IPS DF 19.7 (cell line): Measurements from ENCODE around the gene PRELID2.
"Not testable (repeated sequence)": the region's sequence is repeated elsewhere in the genome, so short reads cannot be mapped to it uniquely, and the experiment has no call there.

ENCODE experiments used
- DNase-seq: peaks from one replicate; pipeline ENCODE4 v3.0.0-alpha.2; 2013; ENCODE audit warnings: low read depth, low spot score

The PRELID2 gene

GRCh38 chr5:145840458-145841132 lies 5.5 kb upstream of the PRELID2 start:
- DNase-seq = no peak

GRCh38 chr5:145838276-145838675 lies 3.1 kb upstream of the PRELID2 start:
- DNase-seq = no peak

DNA sequence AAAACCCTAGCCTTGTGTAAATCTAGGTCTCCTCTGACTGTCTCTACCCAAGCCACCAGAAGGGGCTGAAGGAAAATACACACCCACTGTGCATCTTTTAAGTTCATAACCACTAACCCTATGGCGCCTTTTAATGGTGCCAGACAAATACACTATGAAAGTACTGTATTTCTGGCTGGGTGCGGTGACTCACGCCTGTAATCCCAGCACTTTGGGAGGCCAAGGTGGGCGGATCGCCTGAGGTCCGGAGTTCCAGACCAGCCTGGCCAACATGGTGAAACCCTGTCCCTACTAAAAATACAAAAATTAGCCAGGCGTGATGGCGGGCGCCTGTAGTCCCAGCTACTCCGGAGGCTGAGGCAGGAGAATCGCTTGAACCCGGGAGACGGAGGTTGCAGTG lies 1.1 kb upstream of the PRELID2 start:
- DNase-seq = not testable (repeated sequence)

DNA sequence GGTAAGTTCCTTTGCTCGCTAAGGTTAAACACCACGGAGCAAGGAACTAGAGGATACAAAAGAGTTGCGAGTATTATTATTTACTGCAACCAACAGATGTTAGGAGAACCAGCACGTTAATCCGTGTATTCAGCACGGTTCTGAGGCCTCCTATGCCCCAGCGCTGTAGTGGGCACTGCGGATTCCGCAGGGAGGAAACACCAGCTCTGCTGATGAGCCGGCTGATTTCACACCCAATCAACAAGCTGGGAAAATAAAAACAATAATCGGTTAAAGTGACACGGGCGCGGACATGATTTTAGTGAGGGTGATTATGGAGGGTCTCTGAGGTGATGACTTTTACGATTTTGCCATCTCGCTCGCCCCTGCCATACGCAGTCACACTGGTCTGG lies 702 bp upstream of the PRELID2 start:
- DNase-seq = no peak

GRCh38 chr5:145834554-145834916 lies 607 bp downstream of the PRELID2 start:
- no peak for DNase-seq

DNA sequence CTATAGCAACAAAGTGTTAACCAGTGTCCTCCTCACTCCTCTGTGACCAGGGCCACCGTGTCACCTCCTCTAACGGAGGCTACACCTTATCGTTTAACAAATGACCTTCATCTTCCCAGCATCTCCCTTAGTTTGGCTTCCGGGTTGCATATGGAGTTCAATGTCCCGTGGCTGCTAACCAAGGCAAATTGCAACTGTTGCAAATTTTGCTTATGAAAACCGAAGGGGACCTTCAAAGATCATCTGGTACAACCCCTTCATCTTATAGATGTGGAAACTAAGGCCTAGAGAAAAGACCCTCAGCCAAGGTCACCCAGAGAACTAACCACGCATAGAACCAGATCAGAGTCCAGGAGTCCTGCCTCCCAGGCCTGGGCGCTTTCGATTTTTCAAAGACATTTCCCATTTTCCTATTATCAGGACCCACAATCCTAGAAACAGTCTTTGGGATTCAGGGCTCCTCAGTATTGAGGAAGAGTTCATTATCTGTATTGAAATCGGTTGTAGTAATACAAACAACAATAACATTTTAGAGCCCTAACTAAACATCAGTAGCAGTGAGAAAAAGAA lies 1.4 kb downstream of the PRELID2 start:
- DNase-seq = no peak

- no peak for DNase-seq
Measured at GRCh38 chr5:145830594-145830993, 4.5 kb downstream of the PRELID2 start.

DNA sequence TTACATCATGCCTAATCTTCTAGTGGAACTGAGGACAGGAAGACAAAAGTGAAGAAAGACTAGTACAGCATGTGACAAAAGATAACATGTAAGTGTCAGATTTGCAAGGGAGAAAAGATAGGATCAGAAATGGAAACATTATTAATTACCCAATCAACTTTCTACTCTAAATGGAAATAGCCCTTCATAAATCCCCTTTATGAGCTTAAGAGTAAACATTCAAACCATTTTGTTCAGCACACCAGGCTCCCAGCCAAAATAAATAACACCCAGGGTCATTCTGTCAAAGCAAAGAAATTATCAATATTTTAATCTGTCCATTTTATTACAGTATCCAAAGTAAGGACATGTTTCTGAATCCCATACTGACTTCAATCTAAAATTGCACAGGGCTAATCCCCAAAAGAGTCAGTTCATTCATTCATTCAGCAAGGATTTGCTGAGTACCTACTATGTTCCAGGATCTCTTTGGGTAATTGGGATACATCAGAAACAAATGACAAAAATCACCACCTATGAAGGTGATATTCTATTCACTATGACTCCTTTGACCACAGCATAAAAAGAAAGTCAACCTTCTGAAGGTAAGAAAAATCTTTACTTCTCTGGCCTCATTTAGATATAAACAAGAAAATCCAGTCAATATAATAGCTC lies 5.3 kb downstream of the PRELID2 start:
- DNase-seq = no peak

DNA sequence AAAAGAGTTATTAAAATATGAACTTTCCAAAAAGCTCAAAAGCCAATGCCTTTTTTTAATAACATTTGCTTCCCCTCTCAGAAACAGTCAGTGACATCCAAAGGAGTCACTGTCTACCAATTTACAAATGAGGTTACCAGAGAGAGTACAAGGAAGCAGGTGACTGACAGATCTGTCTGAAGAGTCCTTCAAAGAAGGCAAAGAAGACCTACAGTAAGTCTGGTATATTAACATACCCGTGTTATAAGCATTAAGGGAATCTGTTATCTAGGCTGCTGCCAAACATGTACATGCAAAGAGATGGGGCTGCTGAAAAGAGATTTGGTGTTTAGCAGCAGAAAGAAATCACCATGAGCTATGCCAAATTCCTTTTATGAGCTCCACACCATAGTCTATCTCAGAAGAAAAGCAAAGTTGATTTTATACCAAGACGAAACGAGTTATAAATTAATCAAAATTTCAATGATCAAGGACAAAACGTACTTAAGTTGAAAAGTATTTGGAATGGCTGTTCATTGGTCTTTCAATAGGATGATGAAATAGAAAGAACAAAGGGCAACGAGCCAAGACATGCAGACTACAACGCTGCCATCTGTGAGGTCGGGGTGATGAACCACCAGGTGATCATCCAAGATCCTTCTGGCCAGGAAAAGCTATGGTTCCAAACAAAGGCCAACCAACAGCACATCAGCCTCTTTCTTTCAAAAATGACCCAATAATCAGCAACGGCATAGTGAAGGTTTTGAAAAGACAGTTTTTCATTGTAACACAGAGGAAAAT lies 8.1 kb downstream of the PRELID2 start:
- no peak for DNase-seq

GRCh38 chr5:145825751-145826180 lies 9.4 kb downstream of the PRELID2 start:
- DNase-seq = no peak

DNA sequence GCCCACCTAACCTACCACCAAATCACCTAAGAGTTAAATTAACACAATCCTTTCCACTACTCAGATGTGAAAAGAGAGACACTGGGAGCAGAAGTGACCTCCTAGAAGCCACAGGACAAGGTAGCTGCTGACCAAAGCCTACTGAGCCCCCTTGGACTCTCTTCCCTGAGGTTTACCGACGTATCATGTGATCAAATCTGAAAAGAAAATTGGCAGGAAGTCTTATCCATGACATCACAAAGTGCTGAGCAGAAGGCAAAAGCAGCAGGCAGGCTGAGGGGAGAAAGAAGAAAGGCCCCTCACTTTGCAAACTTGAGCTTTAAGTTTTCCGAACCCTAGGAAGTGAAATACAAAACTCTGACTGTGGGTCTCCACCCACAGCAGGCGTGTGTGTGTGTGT lies 11.1 kb downstream of the PRELID2 start:
- DNase-seq = no peak

DNA sequence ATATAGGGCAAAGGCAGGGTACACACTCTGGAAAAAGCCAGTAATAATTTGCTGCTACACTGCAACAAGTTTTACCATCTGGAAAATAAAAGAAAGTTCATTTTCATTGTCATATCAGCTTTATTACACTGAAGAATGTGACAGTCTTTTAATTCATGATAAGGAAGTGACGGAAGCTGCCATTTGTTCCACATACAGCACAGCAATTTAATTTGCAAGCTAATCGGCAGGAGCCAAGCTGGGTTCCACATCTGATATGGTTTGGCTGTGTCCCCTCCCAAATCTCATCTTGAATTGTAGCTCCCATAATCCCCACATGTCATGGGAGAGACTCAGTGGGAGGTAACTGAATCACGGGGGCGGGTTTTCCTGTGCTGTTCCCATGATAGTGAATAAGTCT lies 16.5 kb downstream of the PRELID2 start:
- DNase-seq = no peak

- no peak for DNase-seq
Measured at GRCh38 chr5:145812877-145813276, 22.3 kb downstream of the PRELID2 start.

GRCh38 chr5:145811834-145812625 lies 23.1 kb downstream of the PRELID2 start:
- no peak for DNase-seq

GRCh38 chr5:145806923-145807322 lies 28.2 kb downstream of the PRELID2 start:
- no peak for DNase-seq

DNA sequence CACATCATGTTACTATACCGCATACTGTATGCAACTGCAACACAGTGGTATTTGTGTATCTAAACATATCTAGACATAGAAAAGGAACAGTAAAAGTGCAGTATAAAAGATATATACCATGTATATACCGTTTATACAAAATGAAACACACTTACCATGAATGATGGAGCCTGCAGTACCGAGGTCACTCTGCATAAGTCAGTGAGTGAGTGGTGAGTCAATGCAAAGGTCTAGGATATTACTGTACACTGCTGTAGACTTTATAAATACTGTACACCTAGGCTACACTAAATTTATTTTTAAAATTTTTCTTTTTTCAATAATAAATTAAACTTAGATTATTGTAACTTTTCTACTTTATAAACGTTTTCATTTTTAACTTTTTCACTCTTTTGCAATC lies 29.3 kb downstream of the PRELID2 start:
- DNase-seq = no peak

GRCh38 chr5:145804701-145805100 lies 30.4 kb downstream of the PRELID2 start:
- DNase-seq = no peak

GRCh38 chr5:145803112-145804004 lies 31.8 kb downstream of the PRELID2 start:
- DNase-seq = no peak

GRCh38 chr5:145801195-145801594 lies 33.9 kb downstream of the PRELID2 start:
- no peak for DNase-seq

DNA sequence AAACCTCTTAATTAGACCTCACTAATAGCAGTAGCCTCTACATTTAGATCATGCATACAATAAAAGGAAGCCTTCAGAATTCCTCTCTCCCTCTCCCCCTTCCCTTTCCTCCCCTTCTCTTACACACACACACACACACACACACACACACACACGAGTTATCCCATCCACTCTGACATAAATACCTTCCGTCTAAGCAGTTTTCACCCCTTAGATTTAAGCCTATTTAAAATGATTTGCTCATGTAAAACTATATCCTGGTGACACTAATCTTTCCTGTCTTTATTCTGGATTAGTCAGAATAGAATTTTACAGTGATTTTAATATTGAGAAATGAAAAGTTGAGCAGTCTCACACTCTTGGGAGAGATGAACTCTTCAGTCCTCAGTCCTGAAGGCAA lies 35.0 kb downstream of the PRELID2 start:
- DNase-seq = no peak

DNA sequence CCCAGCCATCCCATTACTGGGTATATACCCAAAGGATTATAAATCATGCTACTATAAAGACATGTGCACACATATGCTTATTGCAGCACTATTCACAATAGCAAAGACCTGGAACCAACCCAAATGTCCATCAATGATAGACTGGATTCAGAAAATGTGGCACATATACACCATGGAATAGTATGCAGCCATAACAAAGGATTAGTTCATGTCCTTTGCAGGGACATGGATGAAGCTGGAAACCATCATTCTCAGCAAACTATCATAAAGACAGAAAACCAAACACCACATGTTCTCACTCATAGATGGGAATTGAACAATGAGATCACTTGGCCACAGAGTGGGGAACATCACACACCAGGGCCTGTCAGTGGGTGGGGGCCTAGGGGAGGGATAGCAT lies 36.6 kb downstream of the PRELID2 start:
- DNase-seq = not testable (repeated sequence)
